HepG2 (cell line): Measurements from ENCODE around the gene CATSPERD. TPM values are rescaled to one million over a fixed set of nuclear protein-coding genes. Genes with fewer than 3 reads are reported as not detected.
A peak's percentile ranks its signal among the peaks of the same experiment; 100 is the strongest.

Source experiments
- ATAC-seq: fragments of 200-7000 bp; cut with Tn5 transposase; 3 replicates; pipeline ENCODE4 v1.9.1; 2020; ENCODE audit warnings: mild to moderate bottlenecking, moderate library complexity
- BruUV-seq: library from RNA; stranded (reverse); fragments of 400-500 nt; replicated peaks from 2 replicates; lab custom pipeline; 2021; lab: Mats Ljungman, UMichigan
- CTCF ChIA-PET: fragments of 300-600 bp; formaldehyde crosslinking; extraction: SDS; loops from one replicate; lab custom pipeline; 2021; ENCODE audit warnings: low total read pairs, inconsistent platforms, low intra/inter-chr PET ratio; lab: Yijun Ruan, JAX
- POLR2A ChIA-PET: fragments of 350-600 bp; sonication (Branson Sonifier 250); formaldehyde crosslinking; loops from one replicate; lab custom pipeline; 2020; ENCODE audit warnings: antibody characterized with exemption, inconsistent platforms; lab: Yijun Ruan, JAX
- DNase-seq: peaks from one replicate; pipeline ENCODE4 v3.0.0-alpha.2; 2015; ENCODE audit warnings: low spot score
- FAIRE-seq: peaks from 3 replicates; lab custom pipeline; 2011; peaks lifted over from hg19 to GRCh38; lab: Jason Lieb, UNC
- H2AFZ ChIP-seq: one replicate; pipeline ENCODE4 v1.6.1; 2011; ENCODE audit warnings: low read length, inconsistent platforms
- H3K27ac ChIP-seq: fragments of 300-600 bp; 3 replicates; pipeline ENCODE4 v1.8.0; 2011; ENCODE audit warnings: mixed run types, mild to moderate bottlenecking, mixed read lengths, low read length, inconsistent platforms; ENCODE audit not compliant: insufficient read depth; ENCODE audit errors: extremely low read length
- H3K27me3 ChIP-seq, 2 experiments: fragments of 200-600 bp in 1 of 2; 2 replicates in 1 of 2; 3 replicates in 1 of 2; pipeline versions ENCODE4 v1.6.0 to v1.8.0; 2011; ENCODE audit warnings: low read length in 2 of 2, mild to moderate bottlenecking in 2 of 2, moderate library complexity in 2 of 2, inconsistent platforms in 1 of 2; ENCODE audit not compliant: insufficient read depth in 2 of 2, control insufficient read depth in 1 of 2
- H3K36me3 ChIP-seq, 2 experiments: fragments of 200-600 bp in 1 of 2; replicated peaks in 1 of 2; 2 replicates in 1 of 2; 3 replicates in 1 of 2; pipeline versions ENCODE4 v1.5.1 to v1.8.0; 2011; ENCODE audit warnings: low read length in 2 of 2, inconsistent platforms in 1 of 2; ENCODE audit not compliant: insufficient read depth in 2 of 2, control insufficient read depth in 1 of 2
- H3K4me1 ChIP-seq: 2 replicates; pipeline ENCODE4 v1.5.1; 2012; ENCODE audit warnings: low read length, inconsistent platforms; ENCODE audit not compliant: insufficient read depth
- H3K4me2 ChIP-seq: 2 replicates; pipeline ENCODE4 v1.6.0; 2011; ENCODE audit warnings: low read depth, low read length, inconsistent platforms
- H3K4me3 ChIP-seq, 3 experiments: fragments of 200-600 bp in 1 of 3; sonication (generic), shearing (Covaris generic) in 1 of 3; replicated peaks in 1 of 3; 2 replicates each; pipeline ENCODE4 v1.5.1; 2011 to 2016; ENCODE audit warnings: low read length in 3 of 3, inconsistent platforms in 2 of 3, low read depth in 2 of 3, mild to moderate bottlenecking in 2 of 3, control low read depth in 1 of 3, mixed read lengths in 1 of 3; ENCODE audit not compliant: insufficient read depth in 1 of 3
- H3K79me2 ChIP-seq: one replicate; pipeline ENCODE4 v1.6.1; 2011; ENCODE audit warnings: low read length, inconsistent platforms; ENCODE audit not compliant: insufficient read depth
- H3K9ac ChIP-seq: 2 replicates; pipeline ENCODE4 v1.6.0; 2011; ENCODE audit warnings: mild to moderate bottlenecking, low read depth, low read length, inconsistent platforms; ENCODE audit not compliant: insufficient read depth
- H3K9me3 ChIP-seq: 2 replicates; pipeline ENCODE4 v1.5.1; 2012; ENCODE audit warnings: mild to moderate bottlenecking, low read length
- H4K20me1 ChIP-seq: 2 replicates; pipeline ENCODE4 v1.6.0; 2011; ENCODE audit warnings: inconsistent platforms, mild to moderate bottlenecking, low read length, moderate library complexity; ENCODE audit not compliant: insufficient read depth
- AGO2 ChIP-seq: fragments of 200-400 bp; formaldehyde crosslinking; optimal IDR thresholded peaks from 2 replicates; pipeline ENCODE3; 2017; ENCODE audit warnings: mild to moderate bottlenecking, low read depth, low read length, moderate library complexity
- KDM1A ChIP-seq: IDR thresholded peaks from 2 replicates; pipeline ENCODE4 v1.6.1; 2016; ENCODE audit warnings: missing compliant biosample characterization
- KLF11 ChIP-seq: IDR thresholded peaks from 2 replicates; pipeline ENCODE4 v1.6.1; 2016; ENCODE audit warnings: missing compliant biosample characterization
- MAF1 ChIP-seq: sonication (generic); formaldehyde crosslinking; IDR thresholded peaks from 2 replicates; pipeline ENCODE4 v1.5.0; 2020; ENCODE audit warnings: missing genetic modification reagents, borderline replicate concordance
- MEIS2 ChIP-seq: sonication (generic); formaldehyde crosslinking; IDR thresholded peaks from 2 replicates; pipeline ENCODE4 v1.9.0; 2021; ENCODE audit warnings: mild to moderate bottlenecking, missing genetic modification reagents
- NRL ChIP-seq: sonication (generic); formaldehyde crosslinking; IDR thresholded peaks from 2 replicates; pipeline ENCODE4 v1.5.0; 2020; ENCODE audit warnings: missing genetic modification reagents, mild to moderate bottlenecking, moderate library complexity, borderline replicate concordance
- POLR2A ChIP-seq, 2 experiments: IDR thresholded peaks; 2 replicates each; pipeline ENCODE4 v1.6.1; 2011; ENCODE audit warnings: low read depth in 2 of 2, low read length in 2 of 2, mild to moderate bottlenecking in 1 of 2, moderate library complexity in 1 of 2; ENCODE audit not compliant: insufficient read depth in 1 of 2
- RBFOX2 ChIP-seq: fragments of 200-400 bp; formaldehyde crosslinking; IDR thresholded peaks from 2 replicates; pipeline ENCODE4 v1.6.1; 2017; ENCODE audit warnings: low read depth, mild to moderate bottlenecking, low read length
- ZNF224 ChIP-seq: sonication (generic); formaldehyde crosslinking; IDR thresholded peaks from 2 replicates; pipeline ENCODE4 v1.5.0; 2020; ENCODE audit warnings: mild to moderate bottlenecking, missing genetic modification reagents
- ZNF652 ChIP-seq: IDR thresholded peaks from 2 replicates; pipeline ENCODE4 v1.6.1; 2016; ENCODE audit warnings: low read depth, borderline replicate concordance
- ZNF772 ChIP-seq: sonication (generic); formaldehyde crosslinking; IDR thresholded peaks from 2 replicates; pipeline ENCODE4 v1.5.0; 2020; ENCODE audit warnings: mild to moderate bottlenecking, missing genetic modification reagents
- WGBS: methylation state at CpG from one replicate; pipeline ENCODE4 v1.1.6; 2017; ENCODE audit warnings: low lambda C conversion rate; 5-methylcytosine and 5-hydroxymethylcytosine counted together
- in situ Hi-C: cut with HindIII; loops from 2 replicates; pipeline ENCODE4 v1.10.0; 2017; ENCODE audit warnings: low pct_unique_long_range_greater_than_20kb; ENCODE audit not compliant: extremely low pct_ligation_motif_present
- intact Hi-C: fragments of 100-400 bp; cut with micrococcal nuclease; formaldehyde crosslinking; loops from one replicate; pipeline ENCODE4 v1.10.0; 2022; ENCODE audit not compliant: unreplicated experiment
- polyA plus RNA-seq, 8 experiments: library from polyadenylated mRNA; depleted of rRNA in 3 of 8; stranded (reverse) in 7 of 8; unstranded in 1 of 8; fragments of >200 nt; fragmentation: Illumina TruSeq in 4 of 8; extraction: Trizol in 4 of 8; gene quantifications; 2 replicates each; pipeline versions ENCODE4 v1.2.1 to v1.2.3, GENCODE V29; 2011 to 2016; ENCODE audit warnings: low read depth in 4 of 8, missing spikeins in 1 of 8, mixed read lengths in 1 of 8; ENCODE audit not compliant: insufficient read depth in 1 of 8
- total RNA-seq, 5 experiments: library from RNA; depleted of rRNA; stranded (reverse); fragments of >200 nt; fragmentation: Illumina TruSeq; extraction: Trizol; gene quantifications; 2 replicates each; pipeline ENCODE4 v1.2.3, GENCODE V29; 2016; ENCODE audit warnings: low read depth in 1 of 5
- TF ChIP-seq, protein P1 (sequence below): sonication (generic); formaldehyde crosslinking; IDR thresholded peaks from 2 replicates; pipeline ENCODE4 v1.8.1; 2023; ENCODE audit warnings: mild to moderate bottlenecking, inconsistent platforms, moderate library complexity, missing genetic modification reagents, borderline replicate concordance

The CATSPERD gene
- total and polyA plus RNA-seq, 2 of the 13 experiments (the other 11 are each of a cell fraction or from before 2014, with no cell fraction given), result 0.04 TPM; not detected in 1

DNA sequence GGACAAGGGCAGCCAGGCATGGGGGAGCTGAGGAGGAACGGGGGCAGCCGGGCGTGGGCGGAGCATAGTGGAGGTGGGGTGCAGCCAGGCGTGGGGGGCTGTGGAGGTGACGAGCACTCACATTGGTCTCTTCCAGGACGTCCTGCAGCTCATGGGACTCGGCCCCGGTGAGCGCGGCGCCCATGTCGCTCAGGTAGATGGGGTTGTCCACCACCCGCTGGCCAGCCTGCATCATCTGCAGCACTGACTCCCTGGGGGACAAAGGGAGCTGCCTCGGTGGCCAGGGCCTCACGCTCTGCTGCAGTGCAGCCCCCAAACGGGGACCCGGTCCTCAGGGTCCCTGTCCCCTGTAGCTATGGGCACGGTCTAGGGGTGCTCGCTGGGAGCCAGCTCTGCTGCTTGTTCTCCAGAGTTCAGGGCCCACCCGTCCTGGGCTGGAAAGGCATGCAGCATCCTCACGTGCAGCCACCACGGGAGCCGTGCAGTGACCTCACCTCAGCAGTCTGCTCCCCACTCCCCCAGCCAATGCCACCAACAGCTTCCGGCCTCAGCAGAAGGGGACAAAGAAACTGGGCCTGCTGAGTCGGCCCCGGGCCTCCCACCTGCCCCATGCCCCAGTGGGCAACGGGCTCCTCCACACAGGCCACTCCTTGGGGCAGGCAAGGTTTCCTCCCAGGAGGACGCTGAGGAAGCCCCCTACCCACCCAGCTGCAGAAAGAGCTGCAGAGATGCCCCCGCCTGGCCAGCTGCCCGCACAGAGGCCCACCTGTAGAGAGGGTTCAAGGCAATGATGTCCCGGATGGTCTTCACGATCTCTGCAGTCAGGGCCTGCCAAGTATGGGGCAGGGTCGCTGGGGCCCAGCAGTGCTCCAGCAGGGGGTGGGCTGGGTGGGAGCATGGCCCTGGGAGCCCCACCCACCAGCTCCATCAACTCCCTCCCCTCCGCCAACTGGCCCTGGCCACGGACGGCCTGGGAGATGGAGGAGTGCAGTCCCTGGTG is 12.6 kb upstream of the CATSPERD start:
- ChIA-PET CTCF (no interaction called here), POLR2A (interaction anchor here (1.0 to 1.7 kb wide), 4 partner anchors 11 to 18 kb away, joined by 3 to 6 read pairs (median 4); partner anchors contain the start of genes CATSPERD, LONP1 and RPL36)
- no peak overlapping the region for H3K9ac ChIP-seq
- H3K9me3 ChIP-seq, result no peaks in the 10 kb centered on the region
- no peak overlapping the region for H3K4me2 ChIP-seq
- DNase-seq, result no peak
- no peak overlapping the region for H3K4me3 ChIP-seq
- H3K27ac ChIP-seq, result no peak overlapping the region
- H3K79me2 ChIP-seq, result peaks cover 2% of the 10 kb centered on the region
- BruUV-seq, result no TSS peak
- no peak; the same call in 1 of the 3 replicates for ATAC-seq
- no peak overlapping the region for H2AFZ ChIP-seq
- intact Hi-C loops, result no loop called here
- WGBS, result 98% methylated on average over 9 of the region's 37 CpGs
- no peak for TF ChIP-seq MAF1 (CRISPR knock-in tag)
- TF ChIP-seq ZNF772 (CRISPR knock-in tag), result no peak
- no peak for TF ChIP-seq MEIS2 (CRISPR knock-in tag)
- TF ChIP-seq RBFOX2, result peak; percentile 65
- TF ChIP-seq POLR2A (IDR thresholded peaks at IDR 0.05; ENCODE audit: insufficient read depth in 1 of 2, low read depth in 2 of 2, low read length in 2 of 2), result peak in 1 of 2 experiments; percentile 25; a peak in 1 of 4 replicates
- TF ChIP-seq ZNF652 (CRISPR knock-in tag), result no peak
- no peak for TF ChIP-seq KDM1A (CRISPR knock-in tag)
- peak; percentile 82 for TF ChIP-seq AGO2
- TF ChIP-seq NRL (CRISPR knock-in tag), result no peak
- no peak for TF ChIP-seq KLF11
- no peak for TF ChIP-seq ZNF224
- TF ChIP-seq, protein P1, sequence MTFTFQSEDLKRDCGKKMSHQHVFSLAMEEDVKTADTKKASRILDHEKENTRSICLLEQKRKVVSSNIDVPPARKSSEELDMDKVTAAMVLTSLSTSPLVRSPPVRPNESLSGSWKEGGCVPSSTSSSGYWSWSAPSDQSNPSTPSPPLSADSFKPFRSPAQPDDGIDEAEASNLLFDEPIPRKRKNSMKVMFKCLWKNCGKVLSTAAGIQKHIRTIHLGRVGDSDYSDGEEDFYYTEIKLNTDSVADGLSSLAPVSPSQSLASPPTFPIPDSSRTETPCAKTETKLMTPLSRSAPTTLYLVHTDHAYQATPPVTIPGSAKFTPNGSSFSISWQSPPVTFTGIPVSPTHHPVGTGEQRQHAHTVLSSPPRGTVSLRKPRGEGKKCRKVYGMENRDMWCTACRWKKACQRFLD (CRISPR knock-in tag), result no peak
- H4K20me1 ChIP-seq, result no peaks in the 10 kb centered on the region
- in situ Hi-C loops, result no loop called here
- H3K4me1 ChIP-seq, result no peaks in the 10 kb centered on the region
- H3K36me3 ChIP-seq, result peaks cover 45 to 82% of the 10 kb centered on the region in 2 experiments
- no peaks in the 10 kb centered on the region for H3K27me3 ChIP-seq
- FAIRE-seq, result no peak
